AG10803 (cell line): ENCODE data around the gene PACS2.
A peak's percentile ranks its signal among the peaks of the same experiment; 100 is the strongest.

Experiments
- DNase-seq: peaks from one replicate; pipeline ENCODE4 v3.0.0; 2010; ENCODE audit warnings: low read depth
- H3K4me3 ChIP-seq: 2 replicates; pipeline ENCODE4 v1.5.1; 2011; ENCODE audit warnings: mild to moderate bottlenecking, low read length, control low read depth
- TF ChIP-seq, protein P1 (sequence below): conservative IDR thresholded peaks from 2 replicates; pipeline ENCODE4 v1.5.1; 2011; ENCODE audit warnings: mild to moderate bottlenecking, low read length, control low read depth, inconsistent platforms

Gene PACS2

DNA sequence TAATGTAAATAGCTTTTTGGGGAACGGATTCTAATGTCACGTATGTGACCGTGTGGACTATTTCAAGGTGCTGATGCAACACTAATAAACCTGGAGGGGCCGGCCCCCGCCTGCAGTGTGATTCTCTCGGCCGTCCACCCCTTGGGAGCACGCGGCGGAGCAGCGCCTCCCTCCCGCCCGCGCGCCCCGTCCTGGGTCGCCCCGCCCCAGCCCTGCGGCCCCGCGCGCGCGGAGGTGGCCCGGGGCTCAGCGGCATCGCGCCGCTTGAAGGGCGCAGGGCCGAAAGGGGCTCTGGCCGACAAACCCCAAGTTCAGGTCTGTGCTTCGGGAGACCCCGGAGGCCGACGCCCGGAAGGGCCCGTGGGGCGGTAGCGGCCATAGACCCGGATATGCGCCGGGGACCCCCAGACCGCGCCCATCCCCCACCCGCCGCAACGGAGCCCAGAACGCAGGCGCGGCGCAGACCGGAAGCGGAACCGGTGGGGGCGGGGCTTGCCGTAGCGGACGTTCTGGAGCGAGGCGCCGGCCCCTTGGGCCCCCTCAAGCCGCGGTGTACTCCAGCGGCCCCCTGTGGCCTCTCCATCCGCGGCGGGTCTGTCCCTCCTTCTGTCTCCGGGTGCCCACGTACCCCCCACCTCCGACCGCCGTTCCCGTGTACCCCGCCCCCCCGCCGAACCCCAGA is 83.6 kb downstream of the PACS2 start, which contains the start of gene TEX22:
Gene TEX22 (plus strand): TSS at position 495 of the 682 bp plus-strand sequence. CDS start 803 bp downstream, outside the sequence.
- H3K4me3 ChIP-seq, result peak within 1 kb of the TSS; percentile 84
- DNase-seq, result peak; percentile 72
- TF ChIP-seq, protein P1, sequence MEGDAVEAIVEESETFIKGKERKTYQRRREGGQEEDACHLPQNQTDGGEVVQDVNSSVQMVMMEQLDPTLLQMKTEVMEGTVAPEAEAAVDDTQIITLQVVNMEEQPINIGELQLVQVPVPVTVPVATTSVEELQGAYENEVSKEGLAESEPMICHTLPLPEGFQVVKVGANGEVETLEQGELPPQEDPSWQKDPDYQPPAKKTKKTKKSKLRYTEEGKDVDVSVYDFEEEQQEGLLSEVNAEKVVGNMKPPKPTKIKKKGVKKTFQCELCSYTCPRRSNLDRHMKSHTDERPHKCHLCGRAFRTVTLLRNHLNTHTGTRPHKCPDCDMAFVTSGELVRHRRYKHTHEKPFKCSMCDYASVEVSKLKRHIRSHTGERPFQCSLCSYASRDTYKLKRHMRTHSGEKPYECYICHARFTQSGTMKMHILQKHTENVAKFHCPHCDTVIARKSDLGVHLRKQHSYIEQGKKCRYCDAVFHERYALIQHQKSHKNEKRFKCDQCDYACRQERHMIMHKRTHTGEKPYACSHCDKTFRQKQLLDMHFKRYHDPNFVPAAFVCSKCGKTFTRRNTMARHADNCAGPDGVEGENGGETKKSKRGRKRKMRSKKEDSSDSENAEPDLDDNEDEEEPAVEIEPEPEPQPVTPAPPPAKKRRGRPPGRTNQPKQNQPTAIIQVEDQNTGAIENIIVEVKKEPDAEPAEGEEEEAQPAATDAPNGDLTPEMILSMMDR, result no peak

DNA sequence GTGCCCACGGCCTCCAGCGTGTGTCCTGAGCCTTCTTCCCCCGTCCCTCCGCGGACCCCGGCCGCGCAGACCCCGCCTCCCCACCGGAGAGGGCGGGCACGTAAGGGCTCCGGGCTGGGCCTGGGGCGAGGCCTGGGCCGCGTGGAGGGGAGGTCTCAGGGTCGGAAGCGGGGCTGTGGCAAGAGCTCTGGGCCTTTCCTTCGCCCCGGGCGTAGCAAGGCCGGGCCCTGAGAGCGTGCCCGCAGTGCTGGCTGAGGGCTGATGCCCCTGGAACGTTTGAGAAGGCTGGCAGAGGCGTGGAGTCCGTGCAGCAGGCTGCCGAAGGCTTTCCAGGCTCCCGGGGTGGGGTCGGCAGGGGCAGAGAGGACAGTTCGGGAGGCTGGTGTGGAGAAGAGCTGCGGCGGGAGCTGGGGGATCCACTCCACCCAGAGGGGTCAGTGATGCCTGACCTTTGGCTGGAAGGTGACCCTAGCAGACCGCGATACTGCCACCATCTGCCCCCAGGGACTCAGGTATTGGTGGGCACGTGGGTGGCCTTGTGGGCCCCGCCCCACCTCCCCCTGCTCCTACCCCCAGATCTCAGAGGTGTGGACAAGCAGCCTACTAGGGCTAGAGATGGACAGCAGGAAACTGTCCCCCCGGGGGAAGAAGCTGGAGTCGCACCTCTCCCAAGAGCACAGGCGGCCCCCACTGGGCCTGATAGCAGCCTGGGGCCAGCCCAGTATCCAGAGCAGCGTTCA is 84.3 kb downstream of the PACS2 start:
- peak overlapping the region; percentile 84 for H3K4me3 ChIP-seq
- TF ChIP-seq, protein P1, result no peak
- peak; percentile 22 for DNase-seq

DNA sequence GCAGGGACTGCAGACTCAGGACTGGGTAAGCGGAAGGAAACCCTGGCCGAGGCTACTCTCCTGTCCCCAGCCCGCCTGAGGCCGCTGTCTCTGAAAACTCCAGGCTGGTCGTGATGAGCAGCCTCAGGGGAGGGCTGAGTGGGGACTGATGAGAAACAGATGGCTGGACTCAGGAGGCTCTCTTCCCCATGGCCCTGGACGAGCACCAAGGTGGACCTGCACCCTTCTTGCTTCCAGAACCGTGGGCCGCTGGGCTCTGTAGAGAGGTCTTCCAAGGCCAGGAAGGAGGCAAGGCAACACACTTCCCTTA is 84.9 kb downstream of the PACS2 start:
- no peak for DNase-seq
- H3K4me3 ChIP-seq, result peak overlapping the region; percentile 84
- TF ChIP-seq, protein P1, result no peak

DNA sequence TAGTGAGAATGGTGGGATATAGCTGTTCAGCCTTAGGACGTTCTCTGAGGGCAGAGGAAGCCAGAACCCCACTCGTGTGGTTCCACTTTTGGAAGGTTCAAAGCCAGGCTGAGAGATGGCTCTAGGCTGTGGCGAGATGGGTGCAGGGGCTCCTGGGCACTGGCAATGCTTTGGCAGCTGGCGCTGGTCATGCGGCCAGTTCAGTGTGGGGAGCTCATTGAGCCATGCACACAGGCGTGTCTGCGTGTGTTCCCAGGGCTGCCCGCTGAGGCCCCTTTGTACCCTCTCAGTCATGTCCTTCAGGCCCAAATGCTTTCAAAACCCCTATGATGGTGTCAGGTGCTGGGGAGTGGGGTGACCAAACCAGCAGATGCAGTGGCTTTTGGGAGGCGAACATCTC is 85.5 kb downstream of the PACS2 start:
- no peak overlapping the region for H3K4me3 ChIP-seq
- DNase-seq, result no peak
- TF ChIP-seq, protein P1, result no peak

DNA sequence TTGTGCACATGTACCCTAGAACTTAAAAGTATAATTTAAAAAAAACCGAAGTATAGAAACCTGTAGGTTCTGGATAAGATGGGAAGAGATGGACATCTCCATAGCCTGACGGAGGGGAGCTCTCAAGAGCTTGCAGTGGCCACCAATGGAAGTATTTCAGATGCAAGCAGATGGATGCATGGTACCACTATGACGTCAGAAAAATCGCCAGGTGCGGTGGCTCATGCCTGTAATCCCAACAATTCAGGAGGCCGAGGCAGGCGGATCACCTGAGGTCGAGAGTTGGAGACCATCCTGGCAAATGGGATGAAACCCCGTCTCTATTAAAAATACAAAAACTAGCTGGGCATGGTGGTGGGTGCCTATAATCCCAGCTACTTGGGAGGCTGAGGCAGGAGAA is 87.2 kb downstream of the PACS2 start:
- DNase-seq, result no peak

DNA sequence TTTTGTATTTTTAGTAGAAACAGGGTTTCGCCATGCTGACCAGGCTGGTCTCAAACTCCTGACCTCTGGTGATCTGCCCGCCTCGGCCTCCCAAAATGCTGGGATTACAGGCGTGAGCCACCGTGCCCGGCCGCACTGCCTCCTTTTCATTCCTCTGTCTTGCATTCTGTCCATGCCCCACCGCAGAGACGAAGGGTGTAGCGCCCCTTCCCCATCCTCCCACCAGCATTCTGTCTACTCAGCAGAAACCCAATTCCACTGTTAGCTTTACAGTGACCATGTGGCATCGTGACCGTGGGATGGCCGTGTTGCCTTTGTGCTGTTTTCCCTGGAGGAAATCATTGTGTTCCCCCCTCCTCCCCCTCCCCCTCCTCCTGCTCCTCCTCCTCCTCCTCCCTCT is 94.0 kb downstream of the PACS2 start:
- TF ChIP-seq, protein P1, result no peak
- no peak overlapping the region for H3K4me3 ChIP-seq
- DNase-seq, result no peak

More for the DNA sequence above, 87.2 kb downstream of the PACS2 start:
- TF ChIP-seq, protein P1, result no peak
- H3K4me3 ChIP-seq, result no peak overlapping the region

DNA sequence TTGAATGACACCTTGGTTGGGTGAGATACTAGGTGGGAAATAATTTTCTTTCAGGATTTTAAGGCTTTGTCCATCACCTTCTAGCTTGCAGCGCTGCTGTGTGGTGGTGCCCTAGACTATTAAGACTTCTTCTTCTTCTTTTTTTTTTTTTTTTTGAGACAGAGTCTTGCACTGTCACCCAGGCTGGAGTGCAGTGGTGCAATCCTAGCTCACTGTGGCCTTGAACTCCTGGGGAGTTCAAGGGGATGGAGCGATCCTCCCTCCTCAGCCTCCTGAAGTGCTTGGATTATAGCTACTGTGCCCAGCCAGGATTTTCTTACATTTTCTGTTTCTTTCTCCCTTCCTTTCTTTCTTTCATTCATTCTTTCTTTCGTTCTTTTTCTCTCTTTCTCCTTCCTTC is 94.8 kb downstream of the PACS2 start:
- H3K4me3 ChIP-seq, result no peak overlapping the region
- no peak for DNase-seq
- TF ChIP-seq, protein P1, result no peak
